Stimulated activated CD4-positive, alpha-beta T cell treated with anti-CD3 and anti-CD28 coated beads, TNF-alpha, amount 100 ng/mL, for 48 hours (primary cell): ENCODE measurements around the gene UBAC1.
A peak's percentile ranks its signal among the peaks of the same experiment; 100 is the strongest.
"Not testable (repeated sequence)": the region's sequence is repeated elsewhere in the genome, so short reads cannot be mapped to it uniquely, and the experiment has no call there.

ENCODE experiments used
- DNase-seq, 3 donors: peaks; one replicate each; pipeline ENCODE4 v3.0.0-alpha.2; 2020; ENCODE audit warnings: low read depth in 3 of 3

Gene UBAC1

GRCh38 chr9:135901826-135902225 lies 59.3 kb downstream of the UBAC1 start:
- no peak for DNase-seq

GRCh38 chr9:135901031-135901758 lies 60.0 kb downstream of the UBAC1 start:
- no peak for DNase-seq

DNA sequence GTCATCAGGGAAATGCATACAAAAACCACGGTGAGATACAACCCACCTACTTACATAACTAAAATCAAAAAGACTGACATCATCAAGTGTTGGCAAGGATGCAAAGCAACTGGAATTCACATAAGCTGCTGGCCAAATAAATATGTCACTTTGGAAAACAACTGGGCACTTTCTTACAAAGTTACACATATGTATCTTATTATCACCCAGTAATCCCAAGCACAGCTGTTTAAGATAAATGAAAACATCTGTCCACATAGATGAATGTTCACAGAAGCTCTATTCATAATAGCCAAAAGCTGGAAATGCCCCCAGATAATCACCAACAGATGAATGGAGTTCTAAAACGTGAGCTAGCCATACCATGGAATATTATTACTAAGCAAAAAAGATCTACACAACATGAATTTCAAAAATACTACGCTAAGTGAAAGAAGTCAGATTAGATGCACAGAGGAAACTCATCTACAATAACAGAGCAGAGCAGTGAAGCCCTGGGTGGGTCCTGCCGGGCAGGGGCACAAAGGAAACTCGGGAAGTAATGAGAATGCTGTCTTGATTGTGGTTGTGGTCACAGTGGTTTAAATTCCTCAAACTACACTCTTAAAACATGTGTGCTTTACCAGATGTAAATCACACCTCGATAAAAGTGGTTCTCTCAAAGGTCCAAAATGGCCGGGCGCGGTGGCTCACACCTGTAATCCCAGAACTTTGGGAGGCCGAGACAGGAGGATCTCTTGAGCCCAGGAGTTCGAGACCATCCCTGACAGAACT lies 62.4 kb downstream of the UBAC1 start:
- no peak for DNase-seq

- DNase-seq = no peak
These were observed 64.5 kb downstream of the UBAC1 start for GRCh38 chr9:135896626-135897025.

DNA sequence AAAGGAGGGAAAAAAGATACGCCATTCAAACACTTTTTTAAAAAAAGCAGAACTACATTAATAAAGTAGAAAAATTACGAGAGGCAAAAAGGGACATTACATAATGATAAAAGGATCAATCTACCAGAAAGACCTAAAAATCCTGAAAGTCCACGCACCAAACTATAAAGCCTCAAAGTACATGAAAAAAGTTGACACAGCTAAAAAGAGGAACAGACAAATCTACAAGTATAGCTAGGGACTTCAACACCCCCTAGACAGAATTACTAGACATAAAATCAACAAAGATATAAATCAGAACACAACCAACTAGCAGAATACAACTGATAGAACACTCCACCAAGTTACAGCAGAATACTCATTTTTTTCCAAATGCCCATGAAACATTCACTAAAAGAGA lies 65.0 kb downstream of the UBAC1 start:
- DNase-seq = no peak

DNA sequence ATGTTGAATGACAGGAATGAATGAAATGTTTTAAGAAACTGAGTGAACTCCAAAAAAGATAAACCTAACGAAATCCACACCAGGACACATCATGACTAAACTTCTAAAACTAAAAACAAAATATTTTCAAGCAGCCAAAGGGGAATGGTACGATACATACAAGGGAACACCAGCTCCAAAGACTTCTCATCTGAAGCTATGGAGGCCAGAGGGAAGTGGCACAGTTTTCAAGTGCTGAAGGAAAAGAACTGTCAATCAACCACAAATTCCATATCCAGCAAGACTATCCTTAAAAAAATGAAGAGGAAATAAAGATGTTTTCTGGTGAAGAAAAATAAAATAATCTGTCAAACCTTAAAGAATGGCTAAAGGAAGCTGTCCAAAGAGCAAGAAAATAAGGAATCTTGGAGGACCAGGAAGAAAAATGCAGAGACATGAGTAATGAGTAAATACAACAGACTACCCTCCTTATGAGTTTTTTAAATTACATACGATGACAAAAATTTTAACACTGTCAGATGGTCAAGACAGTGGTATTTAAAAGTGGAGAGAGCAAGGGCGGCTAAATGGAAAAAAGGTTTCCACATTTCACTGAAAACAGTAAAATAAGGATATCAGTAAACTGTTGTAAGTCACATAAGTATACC lies 65.8 kb downstream of the UBAC1 start:
- DNase-seq = no peak

- DNase-seq = no peak
These were observed 68.1 kb downstream of the UBAC1 start for GRCh38 chr9:135893104-135893503.

GRCh38 chr9:135892327-135892726 lies 68.8 kb downstream of the UBAC1 start:
- not testable (repeated sequence) for DNase-seq

DNA sequence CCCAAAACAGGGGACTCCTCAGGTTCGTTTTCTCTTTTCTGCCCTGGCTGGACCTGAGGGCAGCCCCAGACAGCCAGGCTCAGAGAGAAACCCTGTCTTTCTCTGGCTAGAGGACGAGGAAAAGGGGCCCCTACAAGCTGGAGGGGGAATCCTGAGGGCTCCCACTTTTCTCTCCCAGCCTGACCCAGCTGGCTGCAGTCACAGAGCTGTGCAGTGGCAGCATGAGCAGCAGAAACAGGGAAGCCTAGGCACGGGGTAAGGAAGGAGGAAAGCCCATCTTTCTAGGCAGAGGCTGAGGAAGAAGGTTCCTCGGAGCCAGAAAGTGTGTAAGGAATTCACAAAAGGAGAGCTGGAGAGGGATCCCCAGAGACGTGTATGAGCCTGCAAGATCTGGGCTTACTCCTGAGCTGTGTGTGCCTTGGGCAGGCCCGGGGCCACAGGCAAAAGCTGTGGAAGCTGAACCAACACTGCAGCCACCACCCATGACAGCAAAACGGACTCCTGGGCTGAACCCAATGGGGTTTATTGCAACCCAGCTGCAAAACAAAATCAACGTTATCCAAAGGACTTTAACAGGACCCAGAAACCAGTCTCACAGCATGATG lies 70.0 kb downstream of the UBAC1 start:
- no peak for DNase-seq

DNA sequence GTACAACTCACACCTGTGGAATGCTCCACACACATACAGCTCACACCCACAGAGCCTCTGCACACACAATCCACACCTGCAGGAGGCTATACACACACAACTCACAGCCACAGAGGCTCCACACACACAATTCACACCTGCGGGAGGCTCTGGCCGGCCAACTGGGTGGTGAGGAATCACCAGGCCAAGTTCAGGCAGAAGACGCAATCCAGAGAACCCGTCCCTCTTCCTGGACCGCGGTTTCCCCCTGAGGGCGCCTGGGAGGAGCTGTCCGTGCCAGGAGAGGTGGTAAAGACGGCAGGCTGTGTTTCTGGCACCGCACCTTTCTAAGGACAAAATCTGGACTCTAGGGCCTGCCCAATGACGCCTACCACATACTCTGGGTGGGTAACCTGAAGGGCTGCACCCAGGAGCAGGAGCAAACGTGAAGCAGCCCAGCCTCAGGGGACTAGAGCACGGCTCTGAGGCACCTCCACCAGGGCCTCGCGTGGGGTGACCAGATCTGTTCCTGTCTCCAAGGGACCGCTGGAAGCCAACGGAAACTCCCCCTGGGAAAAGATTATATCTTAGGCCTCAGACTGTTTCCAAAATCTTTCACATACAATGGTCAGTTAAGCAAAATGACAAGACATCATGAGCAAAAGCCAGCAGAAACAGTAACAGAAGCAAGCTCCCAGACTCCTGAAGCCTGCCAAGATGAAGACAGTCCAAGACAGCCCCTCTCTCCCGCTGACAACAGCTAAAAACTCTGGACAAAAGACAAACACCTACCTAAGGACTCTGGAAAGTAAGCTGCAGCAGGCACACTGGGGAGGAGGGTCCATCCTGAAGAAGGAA lies 70.8 kb downstream of the UBAC1 start:
- DNase-seq = no peak

- no peak for DNase-seq
These were observed 71.5 kb downstream of the UBAC1 start for GRCh38 chr9:135889564-135890189.

- DNase-seq = no peak
These were observed 72.3 kb downstream of the UBAC1 start for GRCh38 chr9:135888766-135889394.

- no peak for DNase-seq
These were observed 72.9 kb downstream of the UBAC1 start for GRCh38 chr9:135888126-135888765.

GRCh38 chr9:135887585-135888050 lies 73.6 kb downstream of the UBAC1 start:
- peak in 1 of 3 donors; percentile 49 for DNase-seq

DNA sequence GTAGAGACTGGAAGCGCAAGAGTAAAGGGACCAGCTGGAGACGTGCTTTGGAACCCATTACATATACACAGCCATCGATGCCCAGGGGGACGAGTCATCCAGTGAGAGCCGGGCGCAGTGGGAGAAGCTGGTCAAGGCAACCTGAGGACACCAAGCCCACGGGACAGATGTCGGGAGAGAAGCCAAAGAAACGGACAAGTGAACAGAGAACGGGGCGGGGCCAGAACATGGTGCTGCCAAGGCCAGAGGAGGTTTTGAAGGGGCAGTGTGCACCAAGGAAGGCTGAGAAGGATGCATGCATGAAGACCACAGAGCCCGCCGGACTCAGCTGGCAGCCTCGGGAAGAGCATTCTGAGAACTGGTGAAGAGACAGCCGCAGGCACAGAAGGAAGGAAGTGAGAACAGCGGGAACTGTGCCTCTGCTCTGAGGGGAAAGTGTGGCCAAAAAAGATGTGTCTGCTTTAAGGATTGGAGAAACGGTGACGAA lies 74.1 kb downstream of the UBAC1 start:
- no peak for DNase-seq

DNA sequence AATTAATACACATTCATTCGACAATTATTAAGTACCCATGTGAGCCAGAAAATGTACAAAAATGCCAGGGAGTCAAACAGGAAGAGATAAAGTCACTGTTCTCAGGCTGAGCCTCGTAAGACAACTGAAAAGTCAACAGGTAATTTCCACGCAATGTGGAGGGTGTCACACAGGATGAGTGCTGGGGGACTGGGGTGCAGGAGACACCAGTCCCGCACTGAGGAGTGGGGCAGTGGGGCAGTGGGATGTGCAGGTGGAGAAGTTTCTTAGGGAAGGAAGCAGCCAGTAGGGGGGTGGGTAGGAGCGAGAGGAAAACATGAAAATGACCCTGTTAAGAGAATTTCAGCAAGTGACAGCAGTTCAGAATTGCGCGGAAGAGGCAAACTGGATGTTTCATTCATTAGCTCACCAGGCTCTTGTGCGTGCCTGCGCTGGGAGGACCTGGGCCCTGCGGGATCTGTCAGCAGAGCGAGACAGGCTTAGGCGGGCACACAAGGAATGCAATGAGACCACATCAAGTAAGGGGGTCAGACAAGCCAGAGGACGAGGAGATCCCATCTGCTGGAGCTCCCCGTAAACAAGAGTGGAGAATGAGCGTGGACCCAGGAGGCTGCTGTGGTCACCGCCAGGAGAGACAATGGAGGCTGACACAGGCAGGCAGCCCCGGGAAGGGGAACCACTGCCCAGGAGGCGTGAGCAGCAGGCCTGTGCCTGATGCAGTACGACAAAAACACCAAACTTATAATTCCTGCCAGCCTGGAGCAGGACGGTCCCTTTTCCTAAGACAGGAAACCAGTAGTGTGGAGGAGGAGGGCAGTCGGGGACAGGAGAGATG lies 74.8 kb downstream of the UBAC1 start:
- no peak for DNase-seq

GRCh38 chr9:135885100-135885853 lies 75.9 kb downstream of the UBAC1 start:
- DNase-seq = no peak
